LNCaP clone FGC (cell line): ENCODE results near the gene AMN1.
"Not testable (repeated sequence)": the region's sequence is repeated elsewhere in the genome, so short reads cannot be mapped to it uniquely, and the experiment has no call there.

Source experiments
- DNase-seq: peaks from one replicate; pipeline ENCODE4 v3.0.0-alpha.2; 2011; ENCODE audit warnings: low read depth
- H3K4me3 ChIP-seq: 2 replicates; pipeline ENCODE4 v1.5.1; 2011; ENCODE audit warnings: mild to moderate bottlenecking, low read depth, low read length, control low read depth
- CTCF ChIP-seq: IDR thresholded peaks from 2 replicates; pipeline ENCODE4 v1.5.1; 2012; ENCODE audit warnings: mild to moderate bottlenecking; ENCODE audit not compliant: control insufficient read depth, insufficient read depth; ENCODE audit errors: extremely low read depth

Gene AMN1

GRCh38 chr12:31705621-31706020, 23.2 kb downstream of the AMN1 start:
- H3K4me3 ChIP-seq = no peak overlapping the region
- no peak for DNase-seq
- no peak for TF ChIP-seq CTCF

- DNase-seq = no peak
- no peak; the same call in 1 of the 2 replicates for TF ChIP-seq CTCF
Observed at GRCh38 chr12:31702047-31702446, 26.8 kb downstream of the AMN1 start.

GRCh38 chr12:31689921-31690320, 38.9 kb downstream of the AMN1 start:
- DNase-seq, H3K4me3 ChIP-seq: not testable (repeated sequence)

More at GRCh38 chr12:31702047-31702446, 26.8 kb downstream of the AMN1 start:
- no peak overlapping the region for H3K4me3 ChIP-seq

GRCh38 chr12:31687101-31687527, 41.7 kb downstream of the AMN1 start:
- no peak for DNase-seq
- no peak for TF ChIP-seq CTCF
- H3K4me3 ChIP-seq = no peak overlapping the region

- no peak for DNase-seq
- no peak for TF ChIP-seq CTCF
Observed at GRCh38 chr12:31685801-31686200, 43.0 kb downstream of the AMN1 start.

GRCh38 chr12:31682136-31682962, 46.5 kb downstream of the AMN1 start:
- peak; percentile 83 for TF ChIP-seq CTCF
- H3K4me3 ChIP-seq = no peak overlapping the region
- DNase-seq = peak; percentile 72

More at GRCh38 chr12:31685801-31686200, 43.0 kb downstream of the AMN1 start:
- H3K4me3 ChIP-seq = no peak overlapping the region

GRCh38 chr12:31672521-31672920, 56.3 kb downstream of the AMN1 start:
- no peak overlapping the region for H3K4me3 ChIP-seq
- no peak for DNase-seq
- no peak for TF ChIP-seq CTCF

- not testable (repeated sequence) for DNase-seq, H3K4me3 ChIP-seq
Observed at GRCh38 chr12:31669582-31669981, 59.2 kb downstream of the AMN1 start.
